ENCODE results near the gene HPS4. TPM values are rescaled to one million over a fixed set of nuclear protein-coding genes. Genes with fewer than 3 reads are reported as not detected.

The HPS4 gene
- total and polyA plus RNA-seq, 10 of the 15 experiments (the other 5 are each of a cell fraction or from before 2014, with no cell fraction given): 11.7 to 36.7 (median 30.8) TPM

DNA sequence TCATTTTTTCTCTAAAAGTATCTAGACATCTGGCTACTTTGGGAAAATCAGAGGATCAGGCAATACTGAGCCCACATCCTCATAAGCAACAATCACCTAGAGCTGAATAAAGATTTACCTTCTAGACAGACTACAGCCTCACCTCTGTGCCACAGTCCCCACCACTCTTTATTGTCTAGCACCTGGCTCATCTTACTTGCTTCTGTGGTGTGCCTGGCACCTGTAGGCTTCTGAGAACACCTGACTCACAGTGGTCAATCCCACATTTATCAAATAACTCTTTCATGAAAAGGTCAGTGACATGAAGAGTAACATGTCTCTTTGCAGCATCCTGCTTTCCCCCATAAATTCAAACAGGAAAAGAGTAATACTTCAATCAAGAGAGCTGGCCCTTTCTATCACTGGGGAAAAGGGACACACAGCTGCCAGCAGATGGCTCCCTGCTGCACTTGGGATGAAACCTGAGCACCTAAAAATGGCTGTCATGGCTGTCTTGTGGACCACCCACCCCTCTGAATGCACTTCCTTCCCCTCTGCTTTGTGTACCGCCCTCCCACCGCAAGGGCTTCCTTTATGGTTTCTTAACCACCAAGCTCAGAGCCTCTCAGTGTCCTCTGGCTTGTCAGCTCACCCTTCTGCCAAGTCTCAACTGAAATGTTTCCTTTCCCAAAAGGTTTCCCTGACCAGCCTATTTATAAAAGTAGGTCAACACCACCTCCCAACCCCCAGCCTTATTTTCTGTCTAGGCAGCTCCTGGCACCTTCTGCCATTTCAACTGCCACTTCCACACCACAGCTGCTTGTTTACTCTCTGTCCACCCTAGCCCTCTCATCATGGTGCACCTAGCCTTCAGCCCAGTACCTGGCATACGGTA, 19.3 kb upstream of the HPS4 start (continued):
- TF ChIP-seq, protein P1, sequence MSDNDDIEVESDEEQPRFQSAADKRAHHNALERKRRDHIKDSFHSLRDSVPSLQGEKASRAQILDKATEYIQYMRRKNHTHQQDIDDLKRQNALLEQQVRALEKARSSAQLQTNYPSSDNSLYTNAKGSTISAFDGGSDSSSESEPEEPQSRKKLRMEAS (IDR thresholded peaks at IDR 0.05; ENCODE audit: low read depth, low read length): no peak
- TF ChIP-seq YY1 (IDR thresholded peaks at IDR 0.05; ENCODE audit: low read depth, low read length): peak; percentile 93
- no peak for TF ChIP-seq SPI1 (IDR thresholded peaks at IDR 0.05; ENCODE audit: borderline replicate concordance, insufficient read depth, low read depth, low read length)
- no peak for TF ChIP-seq SMARCA5 (IDR thresholded peaks at IDR 0.05)
- no peak for TF ChIP-seq ZNF622 (IDR thresholded peaks at IDR 0.05)
- peak; percentile 81 for TF ChIP-seq SMC3 (IDR thresholded peaks at IDR 0.05; ENCODE audit: borderline replicate concordance, low read length)
- no peak for TF ChIP-seq ZNF207 (IDR thresholded peaks at IDR 0.05; ENCODE audit: borderline replicate concordance)
- TF ChIP-seq POLR2AphosphoS5 (IDR thresholded peaks at IDR 0.05; ENCODE audit: low read length): no peak
- no peak for TF ChIP-seq RCOR1 (conservative IDR thresholded peaks at IDR 0.05; ENCODE audit: low read depth, low read length)
- no peak for TF ChIP-seq EED (IDR thresholded peaks at IDR 0.05; ENCODE audit: low read depth)
- peak; percentile 73 for TF ChIP-seq RUNX3 (IDR thresholded peaks at IDR 0.05; ENCODE audit: low read length)
- TF ChIP-seq IRF4 (IDR thresholded peaks at IDR 0.05; ENCODE audit: low read depth, low read length): no peak
- TF ChIP-seq, protein P2, sequence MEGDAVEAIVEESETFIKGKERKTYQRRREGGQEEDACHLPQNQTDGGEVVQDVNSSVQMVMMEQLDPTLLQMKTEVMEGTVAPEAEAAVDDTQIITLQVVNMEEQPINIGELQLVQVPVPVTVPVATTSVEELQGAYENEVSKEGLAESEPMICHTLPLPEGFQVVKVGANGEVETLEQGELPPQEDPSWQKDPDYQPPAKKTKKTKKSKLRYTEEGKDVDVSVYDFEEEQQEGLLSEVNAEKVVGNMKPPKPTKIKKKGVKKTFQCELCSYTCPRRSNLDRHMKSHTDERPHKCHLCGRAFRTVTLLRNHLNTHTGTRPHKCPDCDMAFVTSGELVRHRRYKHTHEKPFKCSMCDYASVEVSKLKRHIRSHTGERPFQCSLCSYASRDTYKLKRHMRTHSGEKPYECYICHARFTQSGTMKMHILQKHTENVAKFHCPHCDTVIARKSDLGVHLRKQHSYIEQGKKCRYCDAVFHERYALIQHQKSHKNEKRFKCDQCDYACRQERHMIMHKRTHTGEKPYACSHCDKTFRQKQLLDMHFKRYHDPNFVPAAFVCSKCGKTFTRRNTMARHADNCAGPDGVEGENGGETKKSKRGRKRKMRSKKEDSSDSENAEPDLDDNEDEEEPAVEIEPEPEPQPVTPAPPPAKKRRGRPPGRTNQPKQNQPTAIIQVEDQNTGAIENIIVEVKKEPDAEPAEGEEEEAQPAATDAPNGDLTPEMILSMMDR (IDR thresholded peaks at IDR 0.05 in 2 of 3, conservative IDR thresholded peaks at IDR 0.05 in 1 of 3; ENCODE audit: control insufficient read depth in 2 of 3, extremely low read depth in 1 of 3, insufficient read depth in 1 of 3, low read depth in 3 of 3, low read length in 3 of 3): peak; percentile 66 to 72 (median 68)

Measured in GM12878 (cell line).